Measurements from ENCODE around the gene GRPEL1. TPM values are rescaled to one million over a fixed set of nuclear protein-coding genes. Genes with fewer than 3 reads are reported as not detected.

The GRPEL1 gene
- total RNA-seq, 1 experiment from 2014 or later = 40.7 TPM

- Histone ChIP-seq H4K20me1 (ENCODE audit: control insufficient read depth, insufficient read depth, insufficient read length) (no peaks in the 10 kb centered on the region), H4K91ac (ENCODE audit: insufficient read length, low read depth, low read length) (no peak within 1 kb of the TSS), H3K56ac (ENCODE audit: insufficient read length, low read depth, low read length) (no peak within 1 kb of the TSS), H4K5ac (ENCODE audit: insufficient read length, low read depth, low read length) (no peak within 1 kb of the TSS), H3K79me1 (ENCODE audit: insufficient read depth, low read depth, low read length, poor library complexity, severe bottlenecking) (peaks cover 4% of the 10 kb centered on the region), H3T11ph (ENCODE audit: low read length) (no peak within 1 kb of the TSS), H3K4me1 (ENCODE audit: insufficient read depth, low read length) (peaks cover 3% of the 10 kb centered on the region; the same call in 1 of the 2 replicates), H3K27ac (ENCODE audit: insufficient read length, low read depth, low read length) (no peak within 1 kb of the TSS), H2BK12ac (ENCODE audit: insufficient read length, low read depth, low read length) (no peak within 1 kb of the TSS), H2BK15ac (ENCODE audit: low read depth, low read length) (no peak within 1 kb of the TSS), H3K9ac (ENCODE audit: extremely low read depth, insufficient read length, low read length) (peak within 1 kb of the TSS; percentile 62), H3K9me3 (ENCODE audit: control insufficient read depth, low read depth, low read length) (no peaks in the 10 kb centered on the region), H3K18ac (ENCODE audit: insufficient read length, low read depth, low read length) (peak within 1 kb of the TSS; percentile 37), H3K27me3 (ENCODE audit: insufficient read depth, low read length) (peaks cover 12% of the 10 kb centered on the region; the same call in 1 of the 2 replicates), H3K23ac (ENCODE audit: insufficient read length, low read depth, low read length) (no peak within 1 kb of the TSS), H2AFZ (ENCODE audit: low read length) (no peak within 1 kb of the TSS), H3K4me2 (ENCODE audit: insufficient read depth, insufficient read length, low read length) (peak within 1 kb of the TSS; percentile 86), H4K8ac (replicated peaks; ENCODE audit: insufficient read length, low read depth, low read length) (no peak within 1 kb of the TSS), H3K79me2 (ENCODE audit: insufficient read depth, low read length) (peaks cover 9% of the 10 kb centered on the region), H2AK5ac (ENCODE audit: insufficient read length, low read length) (no peak within 1 kb of the TSS), H2BK5ac (ENCODE audit: insufficient read length, low read length) (no peak within 1 kb of the TSS), H3K23me2 (ENCODE audit: insufficient read length, low read depth, low read length, poor library complexity, severe bottlenecking) (peaks cover 19% of the 10 kb centered on the region), H2BK120ac (ENCODE audit: low read depth, low read length, poor library complexity, severe bottlenecking) (no peak within 1 kb of the TSS), H2BK20ac (ENCODE audit: low read depth, low read length, poor library complexity, severe bottlenecking) (no peak within 1 kb of the TSS), H3K14ac (ENCODE audit: insufficient read depth, low read length) (peak within 1 kb of the TSS; percentile 84; the same call in 1 of the 2 replicates), H3K4ac (ENCODE audit: low read depth, low read length) (no peak within 1 kb of the TSS)
- peaks cover 31 to 40% of the 10 kb centered on the region in 2 experiments for H3K4me1 Mint-ChIP-seq
- TF ChIP-seq CTCF (conservative IDR thresholded peaks at IDR 0.05) = no peak; the same call in 2 of the 3 replicates
- no peak within 1 kb of the TSS; a peak in 2 of 7 replicates for H3K27ac Mint-ChIP-seq
- DNase-seq = no peak
- H3K36me3 Mint-ChIP-seq (ENCODE audit: insufficient read depth in 1 of 3, low read depth in 3 of 3) = no peaks in the 10 kb centered on the region; a peak in 1 of 7 replicates
- H3K4me3 Mint-ChIP-seq = peak within 1 kb of the TSS; percentile 75 to 90
- H3K27me3 Mint-ChIP-seq (ENCODE audit: low read depth) = peaks cover 33% of the 10 kb centered on the region
- WGBS (ENCODE audit: extremely low coverage, insufficient read length, low lambda C conversion rate) = no CpG with 5 or more reads among the region's 119 CpGs
- H3K9me3 Mint-ChIP-seq = no peaks in the 10 kb centered on the region
Observed at GRCh38 chr4:7043284-7044136, 24.4 kb downstream of the GRPEL1 start, which contains the start of gene TADA2B. TSS of gene TADA2B (plus strand) at chr4:7043372. CDS start at chr4:7043580, 208 bp downstream.

Measured in H9 (cell line).